Upper lobe of left lung (tissue), 6 donors: ENCODE results near the gene SLC25A24. TPM values are rescaled to one million over a fixed set of nuclear protein-coding genes. Genes with fewer than 3 reads are reported as not detected.
"Not testable (repeated sequence)": the region's sequence is repeated elsewhere in the genome, so short reads cannot be mapped to it uniquely, and the experiment has no call there.

Experiments used
- ATAC-seq, 2 donors: fragments of 200-7000 bp; cut with Tn5 transposase; one replicate each; pipeline ENCODE4 v1.9.1; 2022; ENCODE audit warnings: mild to moderate bottlenecking in 2 of 2, moderate library complexity in 2 of 2; ENCODE audit not compliant: low FRiP score in 2 of 2
- DNase-seq, 2 donors: peaks; one replicate each; pipeline ENCODE4 v3.0.0-alpha.2; 2019 to 2020
- H3K27ac ChIP-seq, 4 donors: fragments of 200-600 bp; sonication (generic); one replicate each; pipeline ENCODE4 v1.5.1; 2016 to 2019
- H3K27me3 ChIP-seq, 4 donors: fragments of 200-600 bp; sonication (generic); one replicate each; pipeline ENCODE4 v1.5.1; 2017 to 2019
- H3K36me3 ChIP-seq, 4 donors: fragments of 200-600 bp; sonication (generic); one replicate each; pipeline ENCODE4 v1.5.1; 2016 to 2019
- H3K4me1 ChIP-seq, 4 donors: fragments of 200-600 bp; sonication (generic); one replicate each; pipeline ENCODE4 v1.5.1; 2018 to 2019
- H3K4me3 ChIP-seq, 4 donors: fragments of 200-600 bp; sonication (generic); one replicate each; pipeline ENCODE4 v1.5.1; 2017 to 2019; ENCODE audit warnings: mild to moderate bottlenecking in 2 of 4, moderate library complexity in 1 of 4
- H3K9me3 ChIP-seq, 4 donors: fragments of 200-600 bp; sonication (generic); one replicate each; pipeline ENCODE4 v1.5.1; 2018 to 2019
- EP300 ChIP-seq, 4 donors: sonication (generic); formaldehyde crosslinking; IDR thresholded peaks; one replicate each; pipeline ENCODE4 v1.5.1; 2017; ENCODE audit warnings: antibody characterized with exemption in 4 of 4, control low read depth in 2 of 4
- POLR2A ChIP-seq, 4 donors: fragments of 450-650 bp; IDR thresholded peaks; one replicate each; pipeline ENCODE4 v1.5.1; 2016 to 2017; ENCODE audit warnings: antibody characterized with exemption in 4 of 4, mild to moderate bottlenecking in 2 of 4
- POLR2AphosphoS5 ChIP-seq, 2 donors: sonication (generic); formaldehyde crosslinking; IDR thresholded peaks; one replicate each; pipeline ENCODE4 v1.5.1; 2017; ENCODE audit warnings: antibody characterized with exemption in 2 of 2
- WGBS, 2 donors: methylation state at CpG; one replicate each; pipeline ENCODE4 v1.1.5; 2017 to 2018; 5-methylcytosine and 5-hydroxymethylcytosine counted together
- total RNA-seq, 6 donors: library from RNA; depleted of rRNA in 4 of 6; stranded (reverse); fragments of >200 nt in 4 of 6; gene quantifications; one replicate each; pipeline versions ENCODE4 v1.1.0 to v1.2.1, GENCODE V29; 2016 to 2021
- TF ChIP-seq, protein P1 (sequence below), 6 experiments: fragments of 450-650 bp in 4 of 6; fragments of 200-600 bp in 2 of 6; sonication (generic) in 2 of 6; IDR thresholded peaks; one replicate each; pipeline ENCODE4 v1.5.1; 2016 to 2019; ENCODE audit warnings: antibody characterized with exemption in 6 of 6
- donor health status: DM: no; HTN: no; CAD: no; lungs with moderate emphysema.
- donor health status: DM: no; HTN: yes; CAD: no; lungs with severe emphysema.

Gene SLC25A24
- total RNA-seq, 6 donors from 2014 or later = 28.6 to 96.7 (median 42.5) TPM

GRCh38 chr1:108140936-108141335 is 59.2 kb downstream of the SLC25A24 start:
- H3K4me1 ChIP-seq = no peaks in the 10 kb centered on the region
- peaks cover 0 to 3% (median 0%) of the 10 kb centered on the region in 4 donors for H3K9me3 ChIP-seq
- no peaks in the 10 kb centered on the region for H3K27me3 ChIP-seq
- WGBS, 2 donors = 85 to 89% methylated on average over 1 of the region's 1 CpG
- ATAC-seq (no peak), DNase-seq (no peak)
- H3K36me3 ChIP-seq = peaks cover 17 to 80% (median 31%) of the 10 kb centered on the region in 4 donors
- no peak overlapping the region for H3K27ac ChIP-seq
- TF ChIP-seq, protein P1, sequence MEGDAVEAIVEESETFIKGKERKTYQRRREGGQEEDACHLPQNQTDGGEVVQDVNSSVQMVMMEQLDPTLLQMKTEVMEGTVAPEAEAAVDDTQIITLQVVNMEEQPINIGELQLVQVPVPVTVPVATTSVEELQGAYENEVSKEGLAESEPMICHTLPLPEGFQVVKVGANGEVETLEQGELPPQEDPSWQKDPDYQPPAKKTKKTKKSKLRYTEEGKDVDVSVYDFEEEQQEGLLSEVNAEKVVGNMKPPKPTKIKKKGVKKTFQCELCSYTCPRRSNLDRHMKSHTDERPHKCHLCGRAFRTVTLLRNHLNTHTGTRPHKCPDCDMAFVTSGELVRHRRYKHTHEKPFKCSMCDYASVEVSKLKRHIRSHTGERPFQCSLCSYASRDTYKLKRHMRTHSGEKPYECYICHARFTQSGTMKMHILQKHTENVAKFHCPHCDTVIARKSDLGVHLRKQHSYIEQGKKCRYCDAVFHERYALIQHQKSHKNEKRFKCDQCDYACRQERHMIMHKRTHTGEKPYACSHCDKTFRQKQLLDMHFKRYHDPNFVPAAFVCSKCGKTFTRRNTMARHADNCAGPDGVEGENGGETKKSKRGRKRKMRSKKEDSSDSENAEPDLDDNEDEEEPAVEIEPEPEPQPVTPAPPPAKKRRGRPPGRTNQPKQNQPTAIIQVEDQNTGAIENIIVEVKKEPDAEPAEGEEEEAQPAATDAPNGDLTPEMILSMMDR (IDR thresholded peaks at IDR 0.05) = no peak
- TF ChIP-seq POLR2A (IDR thresholded peaks at IDR 0.05) (no peak), EP300 (IDR thresholded peaks at IDR 0.05) (no peak), POLR2AphosphoS5 (IDR thresholded peaks at IDR 0.05) (no peak)
- no peak overlapping the region for H3K4me3 ChIP-seq

DNA sequence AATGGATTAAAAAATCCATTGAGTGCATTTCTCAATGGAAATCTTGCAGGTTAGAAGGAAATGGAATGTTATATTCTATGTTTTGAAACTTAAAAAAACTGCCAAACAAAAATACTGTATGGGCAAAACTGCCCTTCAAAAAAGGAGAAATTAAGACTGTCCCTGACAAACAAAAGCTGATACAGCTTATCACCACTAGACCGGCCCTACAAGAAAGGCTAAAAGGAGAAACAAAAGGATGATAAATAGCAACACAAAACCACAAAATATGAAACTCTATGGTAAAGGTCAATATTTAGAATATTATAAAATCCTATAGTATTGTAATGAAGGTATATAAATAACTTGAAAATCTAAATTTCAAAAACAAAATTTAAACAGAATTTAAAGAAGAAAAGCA is 60.0 kb downstream of the SLC25A24 start:
- no peak overlapping the region for H3K27ac ChIP-seq
- DNase-seq (no peak), ATAC-seq (no peak)
- 71 to 81% methylated on average over 1 of the region's 1 CpG for WGBS, 2 donors
- H3K36me3 ChIP-seq = peaks cover 17 to 81% (median 32%) of the 10 kb centered on the region in 4 donors
- TF ChIP-seq EP300 (IDR thresholded peaks at IDR 0.05) (no peak), POLR2AphosphoS5 (IDR thresholded peaks at IDR 0.05) (no peak), POLR2A (IDR thresholded peaks at IDR 0.05) (no peak)
- TF ChIP-seq, protein P1 (IDR thresholded peaks at IDR 0.05) = no peak
- no peaks in the 10 kb centered on the region for H3K27me3 ChIP-seq
- H3K4me3 ChIP-seq = no peak overlapping the region
- H3K4me1 ChIP-seq = no peaks in the 10 kb centered on the region
- no peaks in the 10 kb centered on the region for H3K9me3 ChIP-seq

DNA sequence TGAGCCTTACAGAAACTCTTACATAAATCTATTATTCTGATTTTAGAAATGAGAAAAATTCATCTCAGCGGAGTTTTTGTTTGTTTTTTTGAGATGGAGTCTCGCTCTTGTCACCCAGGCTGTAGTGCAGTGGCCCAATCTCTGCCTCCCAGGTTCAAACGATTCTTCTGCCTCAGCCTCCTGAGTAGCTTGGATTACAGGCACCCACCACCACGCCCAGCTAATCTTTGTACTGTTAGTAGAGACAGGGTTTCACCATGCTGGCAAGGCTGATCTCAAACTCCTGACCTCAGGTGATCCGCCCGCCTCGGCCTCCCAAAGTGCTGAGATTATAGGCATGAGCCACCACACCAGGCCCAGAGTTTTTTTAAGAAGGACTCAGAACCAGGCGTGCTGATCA is 60.6 kb downstream of the SLC25A24 start:
- not testable (repeated sequence) for ATAC-seq, H3K4me1 ChIP-seq, H3K27ac ChIP-seq, H3K9me3 ChIP-seq, H3K27me3 ChIP-seq, H3K4me3 ChIP-seq, DNase-seq
- WGBS, 2 donors = 93 to 98% methylated on average over 8 of the region's 8 CpGs
- H3K36me3 ChIP-seq = peaks cover 17 to 79% (median 32%) of the 10 kb centered on the region in 4 donors

GRCh38 chr1:108133148-108133547 is 67.0 kb downstream of the SLC25A24 start:
- H3K4me1 ChIP-seq, H3K27me3 ChIP-seq, DNase-seq, ATAC-seq, H3K4me3 ChIP-seq, H3K9me3 ChIP-seq, H3K27ac ChIP-seq: not testable (repeated sequence)
- H3K36me3 ChIP-seq = peaks cover 9 to 49% (median 27%) of the 10 kb centered on the region in 4 donors
- 100% methylated on average over 2 of the region's 2 CpGs for WGBS, 2 donors

DNA sequence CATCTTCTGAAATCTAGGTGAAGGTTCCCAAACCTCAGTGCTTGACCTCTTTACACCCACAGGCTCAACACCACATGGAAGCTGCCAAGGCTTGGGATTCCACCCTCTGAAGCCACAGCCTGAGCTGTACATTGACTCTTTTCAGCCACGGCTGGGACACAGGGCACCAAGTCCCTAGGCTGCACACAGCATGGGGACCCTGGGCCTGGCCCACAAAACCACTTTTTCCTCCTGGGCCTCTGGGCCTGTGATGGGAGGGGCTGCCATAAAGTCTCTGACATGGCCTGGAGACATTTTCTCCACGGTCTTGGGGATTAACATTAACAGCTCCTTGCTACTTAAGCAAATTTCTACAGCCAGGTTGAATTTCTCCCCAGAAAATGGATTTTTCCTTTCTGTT is 67.8 kb downstream of the SLC25A24 start:
- WGBS, 2 donors = 92 to 100% methylated on average over 1 to 2 of the region's 2 CpGs
- H3K4me3 ChIP-seq, H3K4me1 ChIP-seq, H3K27me3 ChIP-seq, ATAC-seq, H3K27ac ChIP-seq, H3K9me3 ChIP-seq, DNase-seq: not testable (repeated sequence)
- peaks cover 5 to 41% (median 20%) of the 10 kb centered on the region in 4 donors for H3K36me3 ChIP-seq

DNA sequence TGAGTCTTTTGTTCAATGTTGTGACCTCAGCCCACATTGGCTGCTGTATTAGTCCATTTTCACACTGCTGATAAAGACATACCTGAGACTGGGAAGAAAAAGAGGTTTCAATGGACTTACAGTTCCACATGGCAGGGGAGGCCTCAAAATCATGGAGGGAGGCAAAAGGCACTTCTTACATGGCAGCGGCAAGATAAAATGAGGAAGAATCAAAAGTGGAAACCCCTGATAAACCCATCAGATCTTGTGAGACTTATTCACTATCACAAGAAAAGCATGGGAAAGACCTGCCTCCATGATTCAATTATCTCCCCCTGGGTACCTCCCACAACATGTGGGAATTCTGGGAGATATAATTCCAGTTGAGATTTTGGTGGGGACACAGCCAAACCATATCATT is 68.9 kb downstream of the SLC25A24 start:
- H3K27ac ChIP-seq, H3K4me1 ChIP-seq, ATAC-seq, H3K4me3 ChIP-seq, H3K27me3 ChIP-seq, H3K9me3 ChIP-seq, DNase-seq: not testable (repeated sequence)
- H3K36me3 ChIP-seq = peaks cover 0 to 30% (median 11%) of the 10 kb centered on the region in 4 donors
- WGBS, 2 donors = 60 to 90% methylated on average over 1 of the region's 1 CpG

DNA sequence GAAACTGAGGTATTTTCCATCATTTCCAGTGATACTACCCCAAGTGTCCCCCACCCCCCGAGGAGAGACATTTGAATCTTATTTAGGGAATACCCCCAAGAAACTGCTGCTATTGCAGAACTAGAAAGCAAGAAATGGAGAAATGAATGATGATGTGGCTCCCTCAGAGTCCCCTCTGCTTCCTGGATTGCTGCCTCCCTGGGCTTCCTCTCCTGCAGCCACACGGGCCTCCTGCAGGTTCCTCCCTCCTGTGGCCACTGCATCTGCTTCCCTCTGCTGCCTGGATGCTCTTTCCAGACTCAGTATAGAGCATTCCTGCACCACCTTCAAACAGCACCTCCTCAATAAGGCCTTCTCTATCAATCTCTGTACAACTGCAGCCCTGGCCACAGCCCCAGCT is 69.3 kb downstream of the SLC25A24 start:
- H3K4me1 ChIP-seq = peaks cover 0 to 1% (median under 1%) of the 10 kb centered on the region in 4 donors
- ATAC-seq (no peak), DNase-seq (no peak)
- TF ChIP-seq EP300 (IDR thresholded peaks at IDR 0.05) = no peak
- TF ChIP-seq POLR2A (IDR thresholded peaks at IDR 0.05) = no peak
- no peak for TF ChIP-seq POLR2AphosphoS5 (IDR thresholded peaks at IDR 0.05)
- TF ChIP-seq, protein P1 (IDR thresholded peaks at IDR 0.05) = no peak
- 32 to 52% methylated on average over 2 of the region's 2 CpGs for WGBS, 2 donors
- H3K4me3 ChIP-seq = no peak overlapping the region
- no peaks in the 10 kb centered on the region for H3K9me3 ChIP-seq
- H3K36me3 ChIP-seq = peaks cover 0 to 25% (median 9%) of the 10 kb centered on the region in 4 donors
- no peaks in the 10 kb centered on the region for H3K27me3 ChIP-seq
- no peak overlapping the region for H3K27ac ChIP-seq
